Measurements from ENCODE around the gene SCFD2. TPM values are rescaled to one million over a fixed set of nuclear protein-coding genes. Genes with fewer than 3 reads are reported as not detected.

Gene SCFD2
- polyA plus RNA-seq, 1 donor, result 8.2 TPM

DNA sequence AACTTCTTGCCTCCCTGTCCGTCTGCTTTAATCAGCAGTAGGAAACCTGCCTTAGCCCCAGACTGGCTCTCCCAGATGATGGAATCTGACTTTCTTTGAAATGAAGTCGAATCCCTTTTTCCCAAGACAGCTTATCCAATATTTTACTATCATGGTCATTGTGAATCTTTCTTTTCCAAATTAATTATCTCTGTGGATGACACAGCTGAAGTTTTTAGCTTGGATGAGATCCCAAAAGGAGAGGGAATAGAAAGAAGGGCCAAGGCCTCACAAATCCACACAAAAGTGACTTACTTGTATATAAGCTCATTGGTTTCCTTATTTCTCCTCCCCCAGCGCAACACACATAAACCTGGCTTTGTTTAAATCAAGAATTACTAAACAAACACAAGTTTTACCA, 403.1 kb downstream of the SCFD2 start:
- Histone ChIP-seq H3K4me3 (ENCODE audit: low read length) (no peak overlapping the region), H3K27me3 (ENCODE audit: control insufficient read depth, insufficient read depth, low read length) (no peaks in the 10 kb centered on the region), H3K36me3 (ENCODE audit: control insufficient read depth, insufficient read depth, low read length) (no peaks in the 10 kb centered on the region), H3K4me1 (ENCODE audit: control insufficient read depth, insufficient read depth, low read length) (peaks cover 3% of the 10 kb centered on the region), H3K9me3 (ENCODE audit: control insufficient read depth, low read depth, low read length) (no peaks in the 10 kb centered on the region), H3K27ac (ENCODE audit: low read length) (no peak overlapping the region)
- no CpG with 5 or more reads among the region's 3 CpGs for WGBS (ENCODE audit: insufficient coverage, low lambda C conversion rate)
- no peak for DNase-seq

DNA sequence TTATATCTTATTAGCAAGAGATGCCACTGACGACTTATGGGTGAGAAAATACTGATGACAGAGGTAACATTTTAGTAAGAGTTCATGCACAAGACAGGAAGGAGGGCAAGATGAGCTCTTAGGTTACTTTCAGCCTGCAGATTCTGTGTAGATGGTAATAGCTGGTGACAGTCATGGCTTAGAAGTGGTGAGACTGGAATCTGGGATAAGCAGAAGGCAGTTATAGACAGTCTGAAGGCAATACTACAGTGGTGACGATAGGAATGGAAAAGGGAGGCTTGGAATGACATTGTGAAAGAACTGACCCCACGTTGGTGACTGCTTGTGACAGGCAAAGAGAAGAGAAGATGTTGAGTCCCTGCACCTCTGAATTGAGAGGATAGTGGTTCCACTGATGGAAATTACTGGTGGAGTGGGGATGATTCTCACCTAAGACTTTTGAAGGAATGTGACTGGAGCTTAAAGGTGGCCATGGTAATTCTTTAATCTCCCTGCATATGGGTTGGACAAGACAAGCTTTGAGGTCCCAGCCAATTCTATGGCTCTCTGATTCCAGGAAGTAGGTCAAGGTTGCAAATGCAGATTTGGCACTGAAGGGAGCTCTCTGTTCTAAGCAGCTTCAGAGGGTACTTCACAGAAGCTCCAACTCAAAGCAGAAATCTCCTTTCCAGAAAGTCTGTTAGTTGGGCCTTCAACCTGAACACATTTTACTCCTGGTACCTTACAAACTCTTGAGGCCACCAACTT, 404.0 kb downstream of the SCFD2 start:
- 100% methylated on average over 3 of the region's 3 CpGs for WGBS (ENCODE audit: insufficient coverage, low lambda C conversion rate)
- DNase-seq, result no peak
- Histone ChIP-seq H3K4me1 (ENCODE audit: control insufficient read depth, insufficient read depth, low read length) (peaks cover 9% of the 10 kb centered on the region), H3K36me3 (ENCODE audit: control insufficient read depth, insufficient read depth, low read length) (no peaks in the 10 kb centered on the region), H3K27me3 (ENCODE audit: control insufficient read depth, insufficient read depth, low read length) (no peaks in the 10 kb centered on the region), H3K27ac (ENCODE audit: low read length) (no peak overlapping the region), H3K4me3 (ENCODE audit: low read length) (no peak overlapping the region), H3K9me3 (ENCODE audit: control insufficient read depth, low read depth, low read length) (no peaks in the 10 kb centered on the region)

- no peaks in the 10 kb centered on the region for H3K9me3 ChIP-seq (ENCODE audit: control insufficient read depth, low read depth, low read length)
- no peak overlapping the region for H3K27ac ChIP-seq (ENCODE audit: low read length)
- 75% methylated on average over 3 of the region's 3 CpGs for WGBS (ENCODE audit: insufficient coverage, low lambda C conversion rate)
- H3K4me1 ChIP-seq (ENCODE audit: control insufficient read depth, insufficient read depth, low read length), result peaks cover 15% of the 10 kb centered on the region
- H3K4me3 ChIP-seq (ENCODE audit: low read length), result no peak overlapping the region
- no peak for DNase-seq
- no peaks in the 10 kb centered on the region for H3K36me3 ChIP-seq (ENCODE audit: control insufficient read depth, insufficient read depth, low read length)
- no peaks in the 10 kb centered on the region for H3K27me3 ChIP-seq (ENCODE audit: control insufficient read depth, insufficient read depth, low read length)
Observed at GRCh38 chr4:52959541-52959940, 406.3 kb downstream of the SCFD2 start.

GRCh38 chr4:52957835-52958631, 407.8 kb downstream of the SCFD2 start:
- H3K4me1 ChIP-seq (ENCODE audit: control insufficient read depth, insufficient read depth, low read length), result peaks cover 18% of the 10 kb centered on the region
- WGBS (ENCODE audit: insufficient coverage, low lambda C conversion rate), result 53% methylated on average over 3 of the region's 12 CpGs
- no peak overlapping the region for H3K4me3 ChIP-seq (ENCODE audit: low read length)
- H3K9me3 ChIP-seq (ENCODE audit: control insufficient read depth, low read depth, low read length), result no peaks in the 10 kb centered on the region
- H3K27ac ChIP-seq (ENCODE audit: low read length), result no peak overlapping the region
- DNase-seq, result peak in 1 of 2 donors; percentile 14
- no peaks in the 10 kb centered on the region for H3K36me3 ChIP-seq (ENCODE audit: control insufficient read depth, insufficient read depth, low read length)
- no peaks in the 10 kb centered on the region for H3K27me3 ChIP-seq (ENCODE audit: control insufficient read depth, insufficient read depth, low read length)

- Histone ChIP-seq H3K27me3 (ENCODE audit: control insufficient read depth, insufficient read depth, low read length) (no peaks in the 10 kb centered on the region), H3K9me3 (ENCODE audit: control insufficient read depth, low read depth, low read length) (no peaks in the 10 kb centered on the region), H3K36me3 (ENCODE audit: control insufficient read depth, insufficient read depth, low read length) (no peaks in the 10 kb centered on the region), H3K4me3 (ENCODE audit: low read length) (no peak overlapping the region), H3K27ac (ENCODE audit: low read length) (no peak overlapping the region), H3K4me1 (ENCODE audit: control insufficient read depth, insufficient read depth, low read length) (peaks cover 22% of the 10 kb centered on the region)
- WGBS (ENCODE audit: insufficient coverage, low lambda C conversion rate), result no CpG with 5 or more reads among the region's 9 CpGs
- DNase-seq, result peak in 1 of 2 donors; percentile 52
Observed at GRCh38 chr4:52957220-52957686, 408.6 kb downstream of the SCFD2 start.

DNA sequence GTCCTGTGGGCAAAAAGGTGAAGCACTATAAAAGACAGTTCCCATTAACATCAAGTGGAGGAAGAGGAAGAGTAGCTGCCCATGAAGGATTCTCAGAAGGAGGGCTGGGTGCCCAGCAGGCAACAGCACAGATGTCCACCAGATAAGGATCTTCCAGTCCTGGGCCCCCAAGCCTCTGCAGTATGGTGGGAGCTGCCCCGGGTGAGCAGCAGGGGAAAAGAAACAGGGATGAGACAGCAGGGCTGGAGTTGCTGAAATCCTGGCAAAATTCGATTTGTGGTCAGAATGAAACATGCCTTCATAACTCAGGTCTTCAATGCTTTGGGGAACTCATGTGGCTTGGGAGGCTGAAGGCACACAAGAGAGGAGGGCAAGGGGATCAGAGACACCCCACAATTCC, 409.2 kb downstream of the SCFD2 start:
- WGBS (ENCODE audit: insufficient coverage, low lambda C conversion rate), result no CpG with 5 or more reads among the region's 2 CpGs
- Histone ChIP-seq H3K4me3 (ENCODE audit: low read length) (no peak overlapping the region), H3K4me1 (ENCODE audit: control insufficient read depth, insufficient read depth, low read length) (peaks cover 22% of the 10 kb centered on the region), H3K27me3 (ENCODE audit: control insufficient read depth, insufficient read depth, low read length) (no peaks in the 10 kb centered on the region), H3K27ac (ENCODE audit: low read length) (no peak overlapping the region), H3K9me3 (ENCODE audit: control insufficient read depth, low read depth, low read length) (no peaks in the 10 kb centered on the region), H3K36me3 (ENCODE audit: control insufficient read depth, insufficient read depth, low read length) (no peaks in the 10 kb centered on the region)
- DNase-seq, result no peak

- H3K9me3 ChIP-seq (ENCODE audit: control insufficient read depth, low read depth, low read length), result no peaks in the 10 kb centered on the region
- no peaks in the 10 kb centered on the region for H3K36me3 ChIP-seq (ENCODE audit: control insufficient read depth, insufficient read depth, low read length)
- peaks cover 22% of the 10 kb centered on the region for H3K4me1 ChIP-seq (ENCODE audit: control insufficient read depth, insufficient read depth, low read length)
- no peak overlapping the region for H3K4me3 ChIP-seq (ENCODE audit: low read length)
- H3K27me3 ChIP-seq (ENCODE audit: control insufficient read depth, insufficient read depth, low read length), result no peaks in the 10 kb centered on the region
- H3K27ac ChIP-seq (ENCODE audit: low read length), result no peak overlapping the region
- DNase-seq, result no peak
- 80% methylated on average over 1 of the region's 6 CpGs for WGBS (ENCODE audit: insufficient coverage, low lambda C conversion rate)
Observed at GRCh38 chr4:52954560-52955170, 411.2 kb downstream of the SCFD2 start.

DNA sequence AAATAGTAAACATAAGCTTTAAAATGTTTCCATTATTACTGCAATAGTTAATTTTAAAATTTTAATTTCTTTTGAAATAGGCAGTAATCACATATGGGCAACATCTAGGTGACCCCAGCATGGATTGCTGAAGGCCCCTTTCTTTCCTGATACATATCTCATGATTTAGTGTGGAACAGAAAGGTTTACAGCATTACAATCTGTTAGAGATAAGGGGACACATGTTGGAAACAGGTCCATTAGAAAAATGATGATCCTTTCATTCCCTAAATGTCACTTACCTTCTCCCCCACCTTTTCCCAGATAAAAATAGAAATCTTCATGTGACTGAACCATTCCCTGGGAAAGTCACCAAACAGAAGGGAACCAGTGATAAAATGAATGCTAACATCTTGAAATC, 413.3 kb downstream of the SCFD2 start:
- DNase-seq, result no peak

GRCh38 chr4:52951016-52951415, 414.8 kb downstream of the SCFD2 start:
- Histone ChIP-seq H3K4me3 (ENCODE audit: low read length) (no peak overlapping the region), H3K27ac (ENCODE audit: low read length) (no peak overlapping the region), H3K27me3 (ENCODE audit: control insufficient read depth, insufficient read depth, low read length) (no peaks in the 10 kb centered on the region), H3K9me3 (ENCODE audit: control insufficient read depth, low read depth, low read length) (no peaks in the 10 kb centered on the region), H3K36me3 (ENCODE audit: control insufficient read depth, insufficient read depth, low read length) (no peaks in the 10 kb centered on the region), H3K4me1 (ENCODE audit: control insufficient read depth, insufficient read depth, low read length) (peaks cover 13% of the 10 kb centered on the region)
- WGBS (ENCODE audit: insufficient coverage, low lambda C conversion rate), result 94% methylated on average over 2 of the region's 3 CpGs
- no peak for DNase-seq

More for the DNA sequence above, 413.3 kb downstream of the SCFD2 start:
- no peak overlapping the region for H3K4me3 ChIP-seq (ENCODE audit: low read length)
- no peaks in the 10 kb centered on the region for H3K27me3 ChIP-seq (ENCODE audit: control insufficient read depth, insufficient read depth, low read length)
- H3K4me1 ChIP-seq (ENCODE audit: control insufficient read depth, insufficient read depth, low read length), result peaks cover 17% of the 10 kb centered on the region
- H3K9me3 ChIP-seq (ENCODE audit: control insufficient read depth, low read depth, low read length), result no peaks in the 10 kb centered on the region
- no peak overlapping the region for H3K27ac ChIP-seq (ENCODE audit: low read length)
- H3K36me3 ChIP-seq (ENCODE audit: control insufficient read depth, insufficient read depth, low read length), result no peaks in the 10 kb centered on the region

DNA sequence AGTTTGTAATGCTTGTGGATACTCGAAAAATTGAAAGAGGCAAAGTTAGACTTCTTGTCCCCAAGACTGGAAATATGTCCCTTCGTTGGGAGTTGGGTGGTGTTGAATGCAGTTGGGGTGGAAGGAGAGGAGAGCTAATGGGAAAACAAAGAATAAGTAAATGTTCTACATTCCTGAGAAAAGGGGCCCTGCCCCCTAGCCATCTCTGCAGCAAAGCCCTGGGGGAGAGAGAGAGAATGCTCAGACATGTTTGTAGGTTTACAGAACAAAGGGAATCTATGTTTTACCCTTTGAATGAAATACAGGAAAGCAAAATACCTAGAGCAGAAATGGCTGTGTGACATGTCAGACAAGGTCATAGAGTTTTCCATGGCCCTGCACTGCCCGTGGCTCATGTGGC, 415.6 kb downstream of the SCFD2 start:
- Histone ChIP-seq H3K27me3 (ENCODE audit: control insufficient read depth, insufficient read depth, low read length) (no peaks in the 10 kb centered on the region), H3K9me3 (ENCODE audit: control insufficient read depth, low read depth, low read length) (no peaks in the 10 kb centered on the region), H3K4me3 (ENCODE audit: low read length) (no peak overlapping the region), H3K4me1 (ENCODE audit: control insufficient read depth, insufficient read depth, low read length) (peaks cover 13% of the 10 kb centered on the region), H3K36me3 (ENCODE audit: control insufficient read depth, insufficient read depth, low read length) (no peaks in the 10 kb centered on the region), H3K27ac (ENCODE audit: low read length) (no peak overlapping the region)
- WGBS (ENCODE audit: insufficient coverage, low lambda C conversion rate), result no CpG with 5 or more reads among the region's 3 CpGs
- DNase-seq, result no peak
